Measurements from ENCODE around the gene FCGR3A. TPM values are rescaled to one million over a fixed set of nuclear protein-coding genes. Genes with fewer than 3 reads are reported as not detected.

Gene FCGR3A
- total RNA-seq, 1 donor from 2014 or later: 31.4 TPM

Other genes starting within 250 kb of the FCGR3A start
- gene MPZ, start 239.8 kb downstream of the FCGR3A start, total RNA-seq: 4.4 TPM
- 407 TPM for gene SDHC, start 235.4 kb downstream of the FCGR3A start, total RNA-seq
- not detected for gene CFAP126, start 181.9 kb downstream of the FCGR3A start, total RNA-seq
- gene FCGR2A, start 44.4 kb downstream of the FCGR3A start, total RNA-seq: 22.1 TPM
- 1.1 TPM for gene HSPA6, start 25.3 kb downstream of the FCGR3A start, total RNA-seq
- gene FCGR3B, start 81.4 kb upstream of the FCGR3A start, total RNA-seq: 4.8 TPM
- 19.4 TPM for gene FCGR2B, start 113.3 kb upstream of the FCGR3A start, total RNA-seq
- not detected for gene FCRLA, start 157.4 kb upstream of the FCGR3A start, total RNA-seq
- gene FCRLB, start 171.7 kb upstream of the FCGR3A start, total RNA-seq: 0.35 TPM
- 7.0 TPM for gene DUSP12, start 200.0 kb upstream of the FCGR3A start, total RNA-seq
- 12.6 TPM for gene ATF6, start 216.5 kb upstream of the FCGR3A start, total RNA-seq

Data from Right ventricle myocardium inferior (tissue), 1 donor.